Fibroblast of lung (primary cell): ENCODE measurements around the gene APH1B.

Source experiments
- EZH2 ChIP-seq: IDR thresholded peaks from 2 replicates; pipeline ENCODE4 v1.5.1; 2012; ENCODE audit warnings: low read length, control low read depth, mild to moderate bottlenecking; ENCODE audit errors: missing control alignments
- TF ChIP-seq, protein P1 (sequence below), 2 donors: IDR thresholded peaks in 1 of 2; conservative IDR thresholded peaks in 1 of 2; 1 replicate in 1 of 2; 2 replicates in 1 of 2; pipeline ENCODE4 v1.5.1; 2011 to 2012; ENCODE audit warnings: low read length in 2 of 2, control low read depth in 1 of 2, inconsistent platforms in 1 of 2, low read depth in 1 of 2, mild to moderate bottlenecking in 1 of 2

DNA sequence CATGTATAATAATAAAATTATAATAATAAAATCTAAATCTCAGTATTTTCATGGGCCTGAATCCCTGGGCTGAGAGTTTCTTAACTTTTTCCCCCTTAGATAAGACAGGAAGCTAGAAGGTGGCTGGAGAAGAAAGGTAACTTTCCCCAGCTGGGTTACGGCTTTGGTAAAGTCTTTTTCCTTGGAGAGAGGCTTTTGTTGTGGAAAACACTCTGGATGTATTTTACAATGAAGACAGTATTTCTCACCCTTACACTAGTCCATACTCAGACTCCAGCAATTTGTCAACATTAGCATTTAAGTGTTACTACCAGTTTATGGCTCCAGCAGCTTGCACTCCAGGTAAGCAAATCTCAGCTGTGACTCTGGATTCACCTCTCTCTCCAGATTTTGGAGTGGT, 34.9 kb downstream of the APH1B start:
- TF ChIP-seq, protein P1, sequence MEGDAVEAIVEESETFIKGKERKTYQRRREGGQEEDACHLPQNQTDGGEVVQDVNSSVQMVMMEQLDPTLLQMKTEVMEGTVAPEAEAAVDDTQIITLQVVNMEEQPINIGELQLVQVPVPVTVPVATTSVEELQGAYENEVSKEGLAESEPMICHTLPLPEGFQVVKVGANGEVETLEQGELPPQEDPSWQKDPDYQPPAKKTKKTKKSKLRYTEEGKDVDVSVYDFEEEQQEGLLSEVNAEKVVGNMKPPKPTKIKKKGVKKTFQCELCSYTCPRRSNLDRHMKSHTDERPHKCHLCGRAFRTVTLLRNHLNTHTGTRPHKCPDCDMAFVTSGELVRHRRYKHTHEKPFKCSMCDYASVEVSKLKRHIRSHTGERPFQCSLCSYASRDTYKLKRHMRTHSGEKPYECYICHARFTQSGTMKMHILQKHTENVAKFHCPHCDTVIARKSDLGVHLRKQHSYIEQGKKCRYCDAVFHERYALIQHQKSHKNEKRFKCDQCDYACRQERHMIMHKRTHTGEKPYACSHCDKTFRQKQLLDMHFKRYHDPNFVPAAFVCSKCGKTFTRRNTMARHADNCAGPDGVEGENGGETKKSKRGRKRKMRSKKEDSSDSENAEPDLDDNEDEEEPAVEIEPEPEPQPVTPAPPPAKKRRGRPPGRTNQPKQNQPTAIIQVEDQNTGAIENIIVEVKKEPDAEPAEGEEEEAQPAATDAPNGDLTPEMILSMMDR (conservative IDR thresholded peaks at IDR 0.05 in 1 of 2, IDR thresholded peaks at IDR 0.05 in 1 of 2; ENCODE audit: low read depth in 1 of 2, low read length in 2 of 2) = no peak
- TF ChIP-seq EZH2 = no peak
